Stomach (tissue), 9 donors: ENCODE measurements around the gene RELA. TPM values are rescaled to one million over a fixed set of nuclear protein-coding genes. Genes with fewer than 3 reads are reported as not detected.

ENCODE experiments used
- DNase-seq, 2 donors: peaks; one replicate each; pipeline versions ENCODE4 v3.0.0 to v3.0.0-alpha.2; 2013 to 2019
- H3K27ac ChIP-seq, 5 donors: fragments of 200-600 bp in 4 of 5; sonication (generic) in 4 of 5; one replicate each; pipeline ENCODE4 v1.5.1; 2013 to 2019; ENCODE audit warnings: mild to moderate bottlenecking in 1 of 5, moderate library complexity in 1 of 5
- H3K27me3 ChIP-seq, 3 donors: fragments of 200-600 bp; sonication (generic); one replicate each; pipeline ENCODE4 v1.5.1; 2017 to 2019; ENCODE audit warnings: mixed run types in 1 of 3
- H3K36me3 ChIP-seq, 4 donors: fragments of 200-600 bp; sonication (generic); 1 replicate in 3 of 4; 2 replicates in 1 of 4; pipeline ENCODE4 v1.5.1; 2016 to 2019
- H3K4me1 ChIP-seq, 4 donors: fragments of 200-600 bp; sonication (generic); one replicate each; pipeline ENCODE4 v1.5.1; 2016 to 2019
- H3K4me3 ChIP-seq, 4 donors: fragments of 200-600 bp; sonication (generic) in 3 of 4; one replicate each; pipeline ENCODE4 v1.5.1; 2016 to 2019; ENCODE audit warnings: mild to moderate bottlenecking in 1 of 4
- H3K9me3 ChIP-seq, 4 donors: fragments of 200-600 bp; sonication (generic); one replicate each; pipeline ENCODE4 v1.5.1; 2016 to 2019
- CTCF ChIP-seq, 7 experiments: fragments of 450-650 bp in 4 of 7; fragments of 200-600 bp in 3 of 7; sonication (generic) in 3 of 7; IDR thresholded peaks; one replicate each; pipeline ENCODE4 v1.5.1; 2016 to 2019; ENCODE audit warnings: antibody characterized with exemption in 7 of 7, control low read depth in 2 of 7, mild to moderate bottlenecking in 1 of 7
- EP300 ChIP-seq: sonication (generic); formaldehyde crosslinking; IDR thresholded peaks from one replicate; pipeline ENCODE4 v1.6.1; 2017; ENCODE audit warnings: antibody characterized with exemption
- POLR2A ChIP-seq, 4 donors: fragments of 450-650 bp; IDR thresholded peaks; one replicate each; pipeline ENCODE4 v1.6.1; 2016; ENCODE audit warnings: antibody characterized with exemption in 4 of 4, control low read depth in 2 of 4, mild to moderate bottlenecking in 1 of 4, moderate library complexity in 1 of 4
- POLR2AphosphoS5 ChIP-seq, 3 donors: sonication (generic); formaldehyde crosslinking; IDR thresholded peaks; one replicate each; pipeline ENCODE4 v1.6.1; 2016; ENCODE audit warnings: antibody characterized with exemption in 3 of 3
- WGBS, 5 donors: extraction: QIAGEN DNeasy Blood & Tissue Kit in 3 of 5; methylation state at CpG; one replicate each; pipeline versions ENCODE4 v1.1.5 to v1.1.7; 2013 to 2018; 5-methylcytosine and 5-hydroxymethylcytosine counted together
- intact Hi-C: fragments of 100-400 bp; cut with DNase I; formaldehyde crosslinking; loops from one replicate; pipeline ENCODE4 v1.15.1; 2023; ENCODE audit warnings: low total_unique reads
- polyA plus RNA-seq, 3 donors: library from polyadenylated mRNA; stranded (reverse); fragments of 200-250 nt; gene quantifications; one replicate each; pipeline ENCODE4 v1.2.3, GENCODE V29; 2013
- total RNA-seq, 5 donors: library from RNA; depleted of rRNA; stranded (reverse); fragments of >200 nt; gene quantifications; one replicate each; pipeline versions ENCODE4 v1.1.0 to v1.2.3, GENCODE V29; 2014 to 2016
- donor health status: healthy with polysubstance abuse.
- donor health status: Bipolar disorder and iron deficiency.
- donor health status: healthy.

Gene RELA
- total and polyA plus RNA-seq, 8 donors = 27.4 to 68.8 (median 46.6) TPM

GRCh38 chr11:65609229-65609628, 53.5 kb downstream of the RELA start:
- H3K27ac ChIP-seq = peak overlapping the region in 3 of 5 donors; percentile 95 to 99 (median 98)

GRCh38 chr11:65607614-65608426, 54.9 kb downstream of the RELA start:
- Histone ChIP-seq H3K27me3 (no peaks in the 10 kb centered on the region), H3K27ac (peak overlapping the region in 4 of 5 donors; percentile 62 to 84 (median 80)), H3K9me3 (no peaks in the 10 kb centered on the region), H3K4me1 (peaks cover 52 to 67% (median 59%) of the 10 kb centered on the region in 4 donors), H3K36me3 (peaks cover 37 to 92% (median 83%) of the 10 kb centered on the region in 4 donors), H3K4me3 (peak overlapping the region; percentile 23 to 45 (median 32))
- no peak for TF ChIP-seq POLR2A (IDR thresholded peaks at IDR 0.05)
- no peak for TF ChIP-seq CTCF (IDR thresholded peaks at IDR 0.05)
- no peak for TF ChIP-seq EP300
- TF ChIP-seq POLR2AphosphoS5 (IDR thresholded peaks at IDR 0.05) = no peak
- intact Hi-C loops = no loop called here
- DNase-seq = no peak
- 76 to 84% (median 77%) methylated on average over 32 to 37 of the region's 37 CpGs for WGBS, 5 donors

More at GRCh38 chr11:65609229-65609628, 53.5 kb downstream of the RELA start:
- Histone ChIP-seq H3K9me3 (no peaks in the 10 kb centered on the region), H3K36me3 (peaks cover 26 to 80% (median 70%) of the 10 kb centered on the region in 4 donors), H3K27me3 (no peaks in the 10 kb centered on the region), H3K4me1 (peaks cover 59 to 77% (median 68%) of the 10 kb centered on the region in 4 donors), H3K4me3 (no peak overlapping the region)
- WGBS, 5 donors = 37 to 45% (median 40%) methylated on average over 3 of the region's 3 CpGs
- no peak for DNase-seq
- TF ChIP-seq POLR2AphosphoS5 (IDR thresholded peaks at IDR 0.05) = no peak
- TF ChIP-seq EP300 = no peak
- no peak for TF ChIP-seq POLR2A (IDR thresholded peaks at IDR 0.05)
- no peak for TF ChIP-seq CTCF (IDR thresholded peaks at IDR 0.05)
- intact Hi-C loops = no loop called here

GRCh38 chr11:65606876-65607613, 55.7 kb downstream of the RELA start:
- TF ChIP-seq CTCF (IDR thresholded peaks at IDR 0.05) (no peak), POLR2A (IDR thresholded peaks at IDR 0.05) (peak in 1 of 4 donors; percentile 21), POLR2AphosphoS5 (IDR thresholded peaks at IDR 0.05) (peak in 1 of 3 donors; percentile 65)
- Histone ChIP-seq H3K36me3 (peaks cover 37 to 92% (median 86%) of the 10 kb centered on the region in 4 donors), H3K27ac (peak overlapping the region; percentile 31 to 84 (median 84)), H3K9me3 (no peaks in the 10 kb centered on the region), H3K27me3 (no peaks in the 10 kb centered on the region), H3K4me3 (peak overlapping the region; percentile 23 to 45 (median 32)), H3K4me1 (peaks cover 44 to 59% (median 52%) of the 10 kb centered on the region in 4 donors)
- 15 to 29% (median 24%) methylated on average over 44 to 67 of the region's 67 CpGs for WGBS, 5 donors
- peak; percentile 95 to 98 for DNase-seq
- intact Hi-C loops = no loop called here

GRCh38 chr11:65604258-65604657, 58.5 kb downstream of the RELA start:
- Histone ChIP-seq H3K36me3 (peaks cover 38 to 96% (median 83%) of the 10 kb centered on the region in 4 donors), H3K4me1 (peaks cover 21 to 31% (median 24%) of the 10 kb centered on the region in 4 donors), H3K27me3 (no peaks in the 10 kb centered on the region), H3K4me3 (no peak overlapping the region), H3K9me3 (no peaks in the 10 kb centered on the region), H3K27ac (no peak overlapping the region)
- WGBS, 5 donors = 93 to 100% (median 100%) methylated on average over 1 of the region's 1 CpG
- TF ChIP-seq CTCF (IDR thresholded peaks at IDR 0.05) (no peak), POLR2AphosphoS5 (IDR thresholded peaks at IDR 0.05) (no peak), POLR2A (IDR thresholded peaks at IDR 0.05) (no peak), EP300 (no peak)
- no peak for DNase-seq
- intact Hi-C loops = no loop called here
